Endothelial cell (in vitro differentiated cells): ENCODE data around the gene MAP4K3. TPM values are rescaled to one million over a fixed set of nuclear protein-coding genes. Genes with fewer than 3 reads are reported as not detected.

Experiments used
- DNase-seq: peaks from one replicate; pipeline ENCODE4 v3.0.0; 2021; ENCODE audit warnings: low spot score
- H3K27ac Mint-ChIP-seq: one replicate; pipeline ENCODE4 v1.8.0; 2021; ENCODE audit warnings: mixed read lengths, inconsistent platforms; ENCODE audit not compliant: unreplicated experiment
- H3K27me3 Mint-ChIP-seq: one replicate; pipeline ENCODE4 v1.8.0; 2021; ENCODE audit warnings: mild to moderate bottlenecking, moderate library complexity, mixed read lengths, inconsistent platforms; ENCODE audit not compliant: unreplicated experiment
- H3K36me3 Mint-ChIP-seq: one replicate; pipeline ENCODE4 v1.8.0; 2021; ENCODE audit warnings: mild to moderate bottlenecking, low read depth, mixed read lengths, inconsistent platforms; ENCODE audit not compliant: unreplicated experiment
- H3K4me1 Mint-ChIP-seq: one replicate; pipeline ENCODE4 v1.8.0; 2021; ENCODE audit warnings: mild to moderate bottlenecking, mixed read lengths, inconsistent platforms; ENCODE audit not compliant: unreplicated experiment
- H3K4me3 Mint-ChIP-seq: one replicate; pipeline ENCODE4 v1.8.0; 2021; ENCODE audit warnings: mild to moderate bottlenecking, mixed read lengths, inconsistent platforms; ENCODE audit not compliant: unreplicated experiment
- H3K9me3 Mint-ChIP-seq: one replicate; pipeline ENCODE4 v1.8.0; 2021; ENCODE audit warnings: mixed read lengths, inconsistent platforms; ENCODE audit not compliant: unreplicated experiment
- CTCF ChIP-seq: fragments of 200-600 bp; sonication (generic); IDR thresholded peaks from one replicate; pipeline ENCODE4 v1.5.0; 2021; ENCODE audit warnings: antibody characterized with exemption; ENCODE audit not compliant: unreplicated experiment
- total RNA-seq: library from RNA; stranded (reverse); fragmentation: NEBNext Ultra II Directional; extraction: Animal tissue kit (Norgen Biotek cat#: 25700); gene quantifications from one replicate; pipeline ENCODE4 v1.2.1, GENCODE V29; 2021; ENCODE audit not compliant: unreplicated experiment

The MAP4K3 gene
- total RNA-seq, 1 donor from 2014 or later, result 51.1 TPM

DNA sequence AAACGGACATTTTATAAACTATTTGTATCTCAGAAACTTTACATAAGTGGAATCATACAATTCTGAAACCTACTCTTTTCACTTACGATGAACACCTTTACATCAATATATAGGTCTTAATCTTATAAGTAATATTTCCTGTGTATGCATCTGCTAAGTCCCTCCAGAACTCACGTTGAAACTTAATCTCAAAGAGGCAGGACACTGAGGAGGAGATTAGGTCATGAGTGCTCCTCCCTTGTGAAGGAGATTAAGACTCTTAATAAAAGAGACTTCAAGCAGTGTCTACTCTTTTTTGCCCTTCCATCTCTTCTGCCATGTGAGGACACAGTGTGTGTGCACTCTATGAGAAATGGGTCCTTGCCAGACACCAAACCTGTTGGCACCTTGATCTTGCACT, 98.6 kb downstream of the MAP4K3 start:
- no peak for DNase-seq
- H3K4me1 Mint-ChIP-seq, result peaks cover 2% of the 10 kb centered on the region
- no peak overlapping the region for H3K27ac Mint-ChIP-seq
- H3K4me3 Mint-ChIP-seq, result no peak overlapping the region
- no peaks in the 10 kb centered on the region for H3K27me3 Mint-ChIP-seq
- H3K9me3 Mint-ChIP-seq, result no peaks in the 10 kb centered on the region
- TF ChIP-seq CTCF, result no peak
- H3K36me3 Mint-ChIP-seq, result peaks cover 5% of the 10 kb centered on the region

- no peak for TF ChIP-seq CTCF
- no peak overlapping the region for H3K27ac Mint-ChIP-seq
Measured at GRCh38 chr2:39335930-39336329, 101.2 kb downstream of the MAP4K3 start.

DNA sequence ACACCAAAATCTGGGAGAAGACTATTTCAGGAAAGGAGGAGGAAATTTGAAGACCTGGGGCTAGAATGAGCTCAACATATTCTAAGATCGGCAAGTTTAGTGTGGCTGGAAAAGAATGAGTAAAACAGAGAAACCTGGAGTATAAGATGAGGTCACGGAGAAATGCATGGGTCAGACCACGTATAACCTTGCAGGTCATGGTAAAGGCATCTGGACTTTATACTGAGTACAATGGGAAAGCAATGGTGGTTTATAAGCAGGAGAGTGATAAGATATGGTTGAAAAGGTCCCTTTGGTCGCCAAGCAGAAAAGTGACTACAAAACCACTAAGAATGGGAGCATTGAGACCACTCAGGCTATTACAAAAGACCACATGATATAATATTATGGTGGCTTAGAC, 102.1 kb downstream of the MAP4K3 start:
- no peak for TF ChIP-seq CTCF
- no peak overlapping the region for H3K4me3 Mint-ChIP-seq
- H3K27me3 Mint-ChIP-seq, result no peaks in the 10 kb centered on the region
- peaks cover 2% of the 10 kb centered on the region for H3K4me1 Mint-ChIP-seq
- no peak overlapping the region for H3K27ac Mint-ChIP-seq
- no peak for DNase-seq
- no peaks in the 10 kb centered on the region for H3K9me3 Mint-ChIP-seq
- H3K36me3 Mint-ChIP-seq, result peaks cover 5% of the 10 kb centered on the region

More at GRCh38 chr2:39335930-39336329, 101.2 kb downstream of the MAP4K3 start:
- H3K36me3 Mint-ChIP-seq, result peaks cover 5% of the 10 kb centered on the region
- peaks cover 2% of the 10 kb centered on the region for H3K4me1 Mint-ChIP-seq
- no peak for DNase-seq
- no peak overlapping the region for H3K4me3 Mint-ChIP-seq
- H3K9me3 Mint-ChIP-seq, result no peaks in the 10 kb centered on the region
- H3K27me3 Mint-ChIP-seq, result no peaks in the 10 kb centered on the region

GRCh38 chr2:39334529-39334928, 102.6 kb downstream of the MAP4K3 start:
- no peaks in the 10 kb centered on the region for H3K9me3 Mint-ChIP-seq
- no peak for DNase-seq
- no peak for TF ChIP-seq CTCF
- H3K27me3 Mint-ChIP-seq, result no peaks in the 10 kb centered on the region
- peaks cover 2% of the 10 kb centered on the region for H3K4me1 Mint-ChIP-seq
- H3K4me3 Mint-ChIP-seq, result no peak overlapping the region
- H3K27ac Mint-ChIP-seq, result no peak overlapping the region
- peaks cover 5% of the 10 kb centered on the region for H3K36me3 Mint-ChIP-seq

- no peaks in the 10 kb centered on the region for H3K9me3 Mint-ChIP-seq
- no peaks in the 10 kb centered on the region for H3K27me3 Mint-ChIP-seq
- no peaks in the 10 kb centered on the region for H3K4me1 Mint-ChIP-seq
- no peak for DNase-seq
- H3K27ac Mint-ChIP-seq, result no peak overlapping the region
- no peak overlapping the region for H3K4me3 Mint-ChIP-seq
- TF ChIP-seq CTCF, result no peak
- peaks cover 15% of the 10 kb centered on the region for H3K36me3 Mint-ChIP-seq
Measured at GRCh38 chr2:39326644-39327043, 110.4 kb downstream of the MAP4K3 start.
